Activated naive CD4-positive, alpha-beta T cell (primary cell): ENCODE results near the gene ZBED2.
"Not testable (repeated sequence)": the region's sequence is repeated elsewhere in the genome, so short reads cannot be mapped to it uniquely, and the experiment has no call there.

Experiments used
- DNase-seq, 4 experiments: peaks; one replicate each; lab custom pipeline; 2025; lab: John Stamatoyannopoulos, UW

The ZBED2 gene

GRCh38 chr3:111595232-111595631 is at the start of gene ZBED2:
ZBED2 (minus strand) TSS chr3:111595346; CDS start chr3:111594201, 1,145 bp downstream.
- no peak for DNase-seq

- no peak for DNase-seq
Observed at GRCh38 chr3:111639316-111639715, 44.2 kb upstream of the ZBED2 start.

GRCh38 chr3:111636366-111636885 is 41.3 kb upstream of the ZBED2 start:
- no peak for DNase-seq

- no peak for DNase-seq
Observed at GRCh38 chr3:111635403-111635802, 40.3 kb upstream of the ZBED2 start.

- DNase-seq = not testable (repeated sequence)
Observed at GRCh38 chr3:111630638-111631037, 35.5 kb upstream of the ZBED2 start.

GRCh38 chr3:111629018-111629417 is 33.9 kb upstream of the ZBED2 start:
- DNase-seq = not testable (repeated sequence)

- DNase-seq = no peak
Observed at GRCh38 chr3:111627092-111627491, 31.9 kb upstream of the ZBED2 start.

- DNase-seq = no peak
Observed at GRCh38 chr3:111621535-111621934, 26.4 kb upstream of the ZBED2 start.

- DNase-seq = no peak
Observed at GRCh38 chr3:111619833-111620232, 24.7 kb upstream of the ZBED2 start.

GRCh38 chr3:111618945-111619344 is 23.8 kb upstream of the ZBED2 start:
- no peak for DNase-seq

- no peak for DNase-seq
Observed at GRCh38 chr3:111617912-111618601, 22.9 kb upstream of the ZBED2 start.

GRCh38 chr3:111617406-111617805 is 22.3 kb upstream of the ZBED2 start:
- no peak for DNase-seq

- DNase-seq = peak in 1 of 4 experiments; percentile 9
Observed at GRCh38 chr3:111616417-111617105, 21.4 kb upstream of the ZBED2 start.

GRCh38 chr3:111615880-111616279 is 20.7 kb upstream of the ZBED2 start:
- DNase-seq = no peak

GRCh38 chr3:111613294-111613693 is 18.1 kb upstream of the ZBED2 start:
- no peak for DNase-seq

- no peak for DNase-seq
Observed at GRCh38 chr3:111610612-111611054, 15.5 kb upstream of the ZBED2 start.

- DNase-seq = no peak
Observed at GRCh38 chr3:111610189-111610588, 15.0 kb upstream of the ZBED2 start.

GRCh38 chr3:111609700-111610099 is 14.6 kb upstream of the ZBED2 start:
- DNase-seq = no peak

- no peak for DNase-seq
Observed at GRCh38 chr3:111608383-111608782, 13.2 kb upstream of the ZBED2 start.

GRCh38 chr3:111607240-111607920 is 12.2 kb upstream of the ZBED2 start:
- no peak for DNase-seq

- no peak for DNase-seq
Observed at GRCh38 chr3:111605493-111605892, 10.3 kb upstream of the ZBED2 start.

GRCh38 chr3:111605018-111605417 is 9.9 kb upstream of the ZBED2 start:
- no peak for DNase-seq

- no peak for DNase-seq
Observed at GRCh38 chr3:111604119-111604518, 9.0 kb upstream of the ZBED2 start.
